CD14-positive monocyte (primary cell): ENCODE measurements around the gene ESYT1. TPM values are rescaled to one million over a fixed set of nuclear protein-coding genes. Genes with fewer than 3 reads are reported as not detected.

Experiments used
- DNase-seq, 3 donors: peaks; one replicate each; pipeline ENCODE4 v3.0.0-alpha.2; 2011 to 2022
- H2AFZ ChIP-seq: 2 replicates; pipeline ENCODE4 v1.6.0; 2012; ENCODE audit warnings: mild to moderate bottlenecking, low read depth, low read length, inconsistent platforms; ENCODE audit not compliant: insufficient read depth, poor library complexity, severe bottlenecking
- H3K27ac ChIP-seq, 2 donors: 1 replicate in 1 of 2; 2 replicates in 1 of 2; pipeline ENCODE4 v1.5.1; 2012 to 2013; ENCODE audit warnings: low read length in 2 of 2, control low read depth in 1 of 2, inconsistent platforms in 1 of 2, low read depth in 1 of 2, mild to moderate bottlenecking in 1 of 2
- H3K27me3 ChIP-seq, 2 donors: one replicate each; pipeline versions ENCODE4 v1.6.0 to v1.6.1; 2011 to 2013; ENCODE audit warnings: low read length in 2 of 2; ENCODE audit not compliant: control insufficient read depth in 2 of 2, insufficient read depth in 2 of 2
- H3K36me3 ChIP-seq, 2 donors: replicated peaks in 1 of 2; 1 replicate in 1 of 2; 2 replicates in 1 of 2; pipeline versions ENCODE4 v1.5.1 to v1.6.1; 2012 to 2013; ENCODE audit warnings: low read length in 2 of 2, control low read depth in 1 of 2, inconsistent platforms in 1 of 2, mild to moderate bottlenecking in 1 of 2; ENCODE audit not compliant: insufficient read depth in 2 of 2, control insufficient read depth in 1 of 2
- H3K4me1 ChIP-seq, 2 donors: 1 replicate in 1 of 2; 2 replicates in 1 of 2; pipeline versions ENCODE4 v1.5.1 to v1.6.1; 2012 to 2013; ENCODE audit warnings: low read length in 2 of 2, control low read depth in 1 of 2, inconsistent platforms in 1 of 2, mild to moderate bottlenecking in 1 of 2, moderate library complexity in 1 of 2; ENCODE audit not compliant: insufficient read depth in 2 of 2, control insufficient read depth in 1 of 2
- H3K4me2 ChIP-seq: replicated peaks from 2 replicates; pipeline ENCODE3; 2012; ENCODE audit warnings: low read length, moderate library complexity, mild to moderate bottlenecking; ENCODE audit not compliant: poor library complexity, severe bottlenecking; ENCODE audit errors: extremely low read depth
- H3K4me3 ChIP-seq, 3 experiments: fragments of 200-600 bp in 1 of 3; sonication (generic) in 1 of 3; replicated peaks in 1 of 3; 1 replicate in 2 of 3; 2 replicates in 1 of 3; pipeline ENCODE4 v1.5.1; 2011 to 2013; ENCODE audit warnings: low read length in 3 of 3, mild to moderate bottlenecking in 3 of 3, control low read depth in 2 of 3, low read depth in 2 of 3, inconsistent platforms in 1 of 3, moderate library complexity in 1 of 3
- H3K79me2 ChIP-seq: 2 replicates; pipeline ENCODE4 v1.6.0; 2012; ENCODE audit warnings: mild to moderate bottlenecking, control low read depth, inconsistent platforms, low read length, moderate library complexity; ENCODE audit not compliant: insufficient read depth
- H3K9ac ChIP-seq: 2 replicates; pipeline ENCODE4 v1.6.0; 2017; ENCODE audit warnings: low read length, mild to moderate bottlenecking; ENCODE audit not compliant: insufficient read depth, poor library complexity, severe bottlenecking
- H3K9me3 ChIP-seq, 2 donors: replicated peaks in 1 of 2; 1 replicate in 1 of 2; 2 replicates in 1 of 2; pipeline versions ENCODE4 v1.5.1 to v1.6.1; 2012 to 2013; ENCODE audit warnings: low read length in 2 of 2, control low read depth in 1 of 2; ENCODE audit not compliant: control insufficient read depth in 1 of 2, insufficient read depth in 1 of 2
- H4K20me1 ChIP-seq: 2 replicates; pipeline ENCODE4 v1.6.0; 2012; ENCODE audit warnings: mild to moderate bottlenecking, low read length, control low read depth, moderate library complexity; ENCODE audit not compliant: insufficient read depth
- H3K27ac Mint-ChIP-seq, 7 donors: one replicate each; pipeline ENCODE4 v1.8.0; 2020; ENCODE audit warnings: mild to moderate bottlenecking in 7 of 7, mixed read lengths in 7 of 7, moderate library complexity in 6 of 7, inconsistent platforms in 2 of 7
- H3K27me3 Mint-ChIP-seq, 3 donors: one replicate each; pipeline ENCODE4 v1.8.0; 2021 to 2022; ENCODE audit warnings: low read depth in 3 of 3, mild to moderate bottlenecking in 3 of 3, mixed read lengths in 3 of 3, moderate library complexity in 3 of 3, inconsistent platforms in 1 of 3
- H3K36me3 Mint-ChIP-seq, 2 donors: one replicate each; pipeline ENCODE4 v1.8.0; 2020; ENCODE audit warnings: mixed read lengths in 2 of 2, inconsistent platforms in 1 of 2, mild to moderate bottlenecking in 1 of 2
- H3K4me1 Mint-ChIP-seq: one replicate; pipeline ENCODE4 v1.8.0; 2020; ENCODE audit warnings: mild to moderate bottlenecking, mixed read lengths
- H3K4me3 Mint-ChIP-seq, 2 donors: one replicate each; pipeline ENCODE4 v1.8.0; 2020; ENCODE audit warnings: mild to moderate bottlenecking in 2 of 2, mixed read lengths in 2 of 2, moderate library complexity in 1 of 2
- H3K9me3 Mint-ChIP-seq, 7 donors: one replicate each; pipeline ENCODE4 v1.8.0; 2020 to 2022; ENCODE audit warnings: mixed read lengths in 7 of 7, mild to moderate bottlenecking in 6 of 7, moderate library complexity in 6 of 7, inconsistent platforms in 2 of 7
- CTCF ChIP-seq: fragments of 200-600 bp; IDR thresholded peaks from one replicate; pipeline ENCODE4 v1.8.0; 2022; ENCODE audit warnings: antibody characterized with exemption, mild to moderate bottlenecking
- WGBS: methylation state at CpG from one replicate; pipeline ENCODE4 v1.1.5; 2013; ENCODE audit warnings: missing lambda C conversion rate; ENCODE audit not compliant: insufficient coverage; 5-methylcytosine and 5-hydroxymethylcytosine counted together
- intact Hi-C, 2 donors: fragments of 100-400 bp; cut with micrococcal nuclease; formaldehyde crosslinking; loops; one replicate each; pipeline versions ENCODE4 v1.15.0 to v1.15.1; 2023
- polyA plus RNA-seq, 3 donors: library from polyadenylated mRNA; depleted of rRNA in 1 of 3; unstranded in 2 of 3; stranded (reverse) in 1 of 3; fragments of 300-500 nt in 2 of 3; fragments of >200 nt in 1 of 3; fragmentation: Illumina TruSeq in 2 of 3; gene quantifications; 1 replicate in 2 of 3; 2 replicates in 1 of 3; pipeline ENCODE4 v1.2.3, GENCODE V29; 2012 to 2021

The ESYT1 gene
- polyA plus RNA-seq, 3 donors = 74.2 to 81.1 (median 74.6) TPM

GRCh38 chr12:56152132-56152755 lies 24.2 kb downstream of the ESYT1 start, which contains the start of gene MYL6B:
Gene MYL6B (plus strand): TSS chr12:56152587. CDS start chr12:56153919, 1,332 bp downstream.
- TF ChIP-seq CTCF = no peak
- peak within 1 kb of the TSS; percentile 68 to 83 (median 68) for H3K4me3 ChIP-seq
- WGBS = 0% methylated on average over 23 of the region's 37 CpGs
- peak within 1 kb of the TSS; percentile 85 to 91 for H3K4me3 Mint-ChIP-seq
- H4K20me1 ChIP-seq = no peaks in the 10 kb centered on the region
- no peaks in the 10 kb centered on the region for H3K27me3 ChIP-seq
- H3K27ac ChIP-seq = peak within 1 kb of the TSS; percentile 86 to 90
- H3K27me3 Mint-ChIP-seq = peaks cover 0 to 4% (median 3%) of the 10 kb centered on the region in 3 donors
- peaks cover 34 to 39% of the 10 kb centered on the region in 2 donors for H3K4me1 ChIP-seq
- H3K4me2 ChIP-seq = peak within 1 kb of the TSS; percentile 74
- peaks cover 7% of the 10 kb centered on the region for H3K79me2 ChIP-seq
- no peaks in the 10 kb centered on the region for H3K36me3 ChIP-seq
- peak within 1 kb of the TSS; percentile 84 for H2AFZ ChIP-seq
- peak within 1 kb of the TSS; percentile 94 to 97 (median 97) for H3K27ac Mint-ChIP-seq
- H3K36me3 Mint-ChIP-seq = peaks cover 7 to 10% of the 10 kb centered on the region in 2 donors
- H3K4me1 Mint-ChIP-seq = peaks cover 32% of the 10 kb centered on the region
- intact Hi-C loops = loop anchor here in 1 of 2 donors (5.0 kb wide), 1 partner anchor 35 kb away; the partner anchor contains the start of genes RPL41 and ZC3H10
- no peaks in the 10 kb centered on the region for H3K9me3 ChIP-seq
- peak; percentile 90 to 93 (median 93) for DNase-seq
- H3K9me3 Mint-ChIP-seq = no peaks in the 10 kb centered on the region
- H3K9ac ChIP-seq = peak within 1 kb of the TSS; percentile 87

GRCh38 chr12:56152756-56153677 lies 24.9 kb downstream of the ESYT1 start:
- 29% methylated on average over 1 of the region's 8 CpGs for WGBS
- H3K9ac ChIP-seq = no peak overlapping the region
- no peaks in the 10 kb centered on the region for H3K9me3 ChIP-seq
- Mint-ChIP-seq H3K4me3 (peak overlapping the region; percentile 85 to 91), H3K27ac (peak overlapping the region; percentile 63 to 97 (median 96)), H3K4me1 (peaks cover 37% of the 10 kb centered on the region), H3K36me3 (peaks cover 7 to 10% of the 10 kb centered on the region in 2 donors), H3K9me3 (no peaks in the 10 kb centered on the region), H3K27me3 (peaks cover 0 to 3% (median 2%) of the 10 kb centered on the region in 3 donors)
- peak overlapping the region in 1 of 2 donors; percentile 90 for H3K27ac ChIP-seq
- H4K20me1 ChIP-seq = no peaks in the 10 kb centered on the region
- H3K4me3 ChIP-seq = peak overlapping the region; percentile 20 to 83 (median 68)
- H3K4me2 ChIP-seq = peak overlapping the region; percentile 74
- intact Hi-C loops = loop anchor here in 1 of 2 donors (5.0 kb wide), 1 partner anchor 36 kb away; the partner anchor contains the start of genes RPL41 and ZC3H10
- H3K36me3 ChIP-seq = no peaks in the 10 kb centered on the region
- no peak for TF ChIP-seq CTCF
- DNase-seq = no peak
- H3K79me2 ChIP-seq = peaks cover 10% of the 10 kb centered on the region
- H2AFZ ChIP-seq = peak overlapping the region; percentile 84
- peaks cover 37 to 43% of the 10 kb centered on the region in 2 donors for H3K4me1 ChIP-seq
- H3K27me3 ChIP-seq = no peaks in the 10 kb centered on the region
